ENCODE results near the gene GMPR. TPM values are rescaled to one million over a fixed set of nuclear protein-coding genes. Genes with fewer than 3 reads are reported as not detected.

Gene GMPR
- total and polyA plus RNA-seq, 2 experiments from 2014 or later = 9.4 to 29.6 TPM

DNA sequence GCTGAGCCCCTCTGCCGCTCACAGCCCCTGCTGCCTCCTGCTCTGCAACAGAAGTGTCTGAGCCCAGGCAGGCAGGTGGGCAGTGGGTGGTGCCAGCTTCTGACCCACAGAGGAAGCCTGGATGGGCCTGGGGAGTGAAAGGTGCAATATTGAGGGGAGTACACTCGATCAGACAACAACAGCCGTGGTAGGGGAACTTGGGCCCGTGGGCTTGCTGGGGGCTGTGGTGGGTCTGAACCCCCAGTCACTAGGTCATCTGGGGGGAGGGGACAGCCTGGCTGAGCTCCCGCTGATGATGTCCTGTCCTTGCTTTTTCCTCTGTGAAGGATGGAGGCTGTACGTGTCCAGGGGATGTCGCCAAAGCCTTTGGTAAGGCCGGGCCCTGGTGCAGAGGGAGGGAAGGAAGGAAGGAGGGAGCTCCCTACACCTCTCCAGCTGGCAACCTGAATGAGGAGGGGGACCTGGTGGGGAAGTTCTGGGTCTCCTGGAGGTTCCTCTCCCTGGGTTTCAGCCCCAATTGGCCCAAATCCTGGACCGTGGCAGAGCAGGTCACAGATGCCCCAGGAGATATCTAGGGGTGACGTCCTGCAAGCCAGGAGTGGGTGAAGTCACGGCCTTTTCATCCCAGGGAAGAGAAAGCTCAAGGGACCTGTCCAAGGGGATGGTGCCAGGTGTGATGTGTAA lies 47.2 kb downstream of the GMPR start:
- H3K27ac ChIP-seq = no peak overlapping the region
- DNase-seq (ENCODE audit: low read depth in 1 of 2, low spot score in 1 of 2) = no peak
- H3K9me3 ChIP-seq (ENCODE audit: low read depth) = no peaks in the 10 kb centered on the region
- no peaks in the 10 kb centered on the region for H3K4me1 ChIP-seq (ENCODE audit: low read depth)
- TF ChIP-seq, protein P1, sequence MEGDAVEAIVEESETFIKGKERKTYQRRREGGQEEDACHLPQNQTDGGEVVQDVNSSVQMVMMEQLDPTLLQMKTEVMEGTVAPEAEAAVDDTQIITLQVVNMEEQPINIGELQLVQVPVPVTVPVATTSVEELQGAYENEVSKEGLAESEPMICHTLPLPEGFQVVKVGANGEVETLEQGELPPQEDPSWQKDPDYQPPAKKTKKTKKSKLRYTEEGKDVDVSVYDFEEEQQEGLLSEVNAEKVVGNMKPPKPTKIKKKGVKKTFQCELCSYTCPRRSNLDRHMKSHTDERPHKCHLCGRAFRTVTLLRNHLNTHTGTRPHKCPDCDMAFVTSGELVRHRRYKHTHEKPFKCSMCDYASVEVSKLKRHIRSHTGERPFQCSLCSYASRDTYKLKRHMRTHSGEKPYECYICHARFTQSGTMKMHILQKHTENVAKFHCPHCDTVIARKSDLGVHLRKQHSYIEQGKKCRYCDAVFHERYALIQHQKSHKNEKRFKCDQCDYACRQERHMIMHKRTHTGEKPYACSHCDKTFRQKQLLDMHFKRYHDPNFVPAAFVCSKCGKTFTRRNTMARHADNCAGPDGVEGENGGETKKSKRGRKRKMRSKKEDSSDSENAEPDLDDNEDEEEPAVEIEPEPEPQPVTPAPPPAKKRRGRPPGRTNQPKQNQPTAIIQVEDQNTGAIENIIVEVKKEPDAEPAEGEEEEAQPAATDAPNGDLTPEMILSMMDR (IDR thresholded peaks at IDR 0.05; ENCODE audit: low read depth, low read length) = no peak
- H3K27me3 ChIP-seq = no peaks in the 10 kb centered on the region
- no peaks in the 10 kb centered on the region for H3K36me3 ChIP-seq
- H3K4me3 ChIP-seq = no peak overlapping the region

DNA sequence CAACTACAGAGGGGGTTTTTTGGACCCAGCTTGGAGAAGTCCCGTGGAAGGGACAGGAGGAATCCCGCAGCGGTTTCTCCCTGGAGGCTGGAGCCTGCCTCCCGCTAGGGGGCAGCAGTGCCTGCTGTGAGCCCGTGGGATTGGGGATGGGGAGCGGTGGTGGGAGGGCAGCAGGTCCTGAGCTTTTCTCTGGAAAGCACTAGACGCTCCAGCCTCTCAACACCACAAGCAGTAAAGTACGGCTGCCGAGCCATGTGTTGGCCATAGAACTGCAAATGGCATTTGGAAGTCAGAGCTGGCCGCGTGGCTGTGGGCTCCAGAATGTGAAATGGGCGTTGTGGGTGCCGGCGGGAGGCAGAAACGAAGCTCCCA lies 47.8 kb downstream of the GMPR start:
- Histone ChIP-seq H3K36me3 (no peaks in the 10 kb centered on the region), H3K9me3 (ENCODE audit: low read depth) (no peaks in the 10 kb centered on the region), H3K27me3 (no peaks in the 10 kb centered on the region), H3K4me3 (no peak overlapping the region), H3K4me1 (ENCODE audit: low read depth) (no peaks in the 10 kb centered on the region), H3K27ac (no peak overlapping the region)
- peak; percentile 69 to 87 for DNase-seq (ENCODE audit: low read depth in 1 of 2, low spot score in 1 of 2)
- TF ChIP-seq, protein P1 (IDR thresholded peaks at IDR 0.05; ENCODE audit: low read depth, low read length) = peak; percentile 96

DNA sequence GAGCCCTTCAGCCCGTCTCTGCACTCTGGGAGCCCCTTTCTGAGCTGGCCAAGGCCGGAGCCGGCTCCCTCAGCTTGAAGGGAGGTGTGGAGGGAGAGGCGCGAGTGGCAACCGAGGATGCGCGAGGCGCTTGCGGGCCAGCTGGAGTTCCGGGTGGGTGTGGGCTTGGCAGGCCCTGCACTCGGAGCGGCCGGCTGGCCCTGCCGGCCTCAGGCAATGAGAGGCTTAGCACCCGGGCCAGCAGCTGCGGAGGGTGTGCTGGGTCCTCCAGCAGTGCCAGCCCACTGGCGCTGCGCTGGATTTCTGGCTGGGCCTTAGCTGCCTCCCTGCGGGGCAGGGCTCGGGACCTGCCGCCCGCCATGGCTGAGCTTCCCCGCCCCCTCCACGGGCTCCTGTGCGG lies 49.8 kb downstream of the GMPR start:
- no peaks in the 10 kb centered on the region for H3K4me1 ChIP-seq (ENCODE audit: low read depth)
- TF ChIP-seq, protein P1 (IDR thresholded peaks at IDR 0.05; ENCODE audit: low read depth, low read length) = no peak
- no peak for DNase-seq (ENCODE audit: low read depth in 1 of 2, low spot score in 1 of 2)
- H3K9me3 ChIP-seq (ENCODE audit: low read depth) = no peaks in the 10 kb centered on the region
- H3K36me3 ChIP-seq = no peaks in the 10 kb centered on the region
- no peaks in the 10 kb centered on the region for H3K27me3 ChIP-seq
- no peak overlapping the region for H3K27ac ChIP-seq
- no peak overlapping the region for H3K4me3 ChIP-seq

DNA sequence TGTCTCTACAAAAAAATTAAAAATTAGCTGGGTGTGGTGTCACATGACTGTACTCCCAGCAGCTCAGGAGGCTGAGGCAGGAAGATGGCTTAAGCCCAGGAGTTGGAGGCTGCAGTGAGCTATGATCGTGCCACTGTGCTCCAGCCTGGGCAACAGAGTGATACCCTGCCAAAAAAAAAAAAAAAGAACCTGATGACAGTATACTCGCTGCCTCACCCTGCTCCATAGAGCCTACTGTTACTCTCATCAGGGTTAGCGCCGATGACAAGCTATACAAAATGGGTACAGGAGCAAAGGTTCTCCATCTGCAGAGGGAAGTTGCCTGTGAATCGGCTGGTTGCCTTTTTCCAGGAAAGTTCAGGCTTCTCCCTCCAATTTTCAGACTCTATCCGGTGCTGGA lies 53.4 kb downstream of the GMPR start:
- TF ChIP-seq, protein P1 (IDR thresholded peaks at IDR 0.05; ENCODE audit: low read depth, low read length) = no peak
- Histone ChIP-seq H3K36me3 (no peaks in the 10 kb centered on the region), H3K27me3 (no peaks in the 10 kb centered on the region), H3K4me1 (ENCODE audit: low read depth) (no peaks in the 10 kb centered on the region), H3K9me3 (ENCODE audit: low read depth) (no peaks in the 10 kb centered on the region), H3K4me3 (no peak overlapping the region), H3K27ac (no peak overlapping the region)
- no peak for DNase-seq (ENCODE audit: low read depth in 1 of 2, low spot score in 1 of 2)

DNA sequence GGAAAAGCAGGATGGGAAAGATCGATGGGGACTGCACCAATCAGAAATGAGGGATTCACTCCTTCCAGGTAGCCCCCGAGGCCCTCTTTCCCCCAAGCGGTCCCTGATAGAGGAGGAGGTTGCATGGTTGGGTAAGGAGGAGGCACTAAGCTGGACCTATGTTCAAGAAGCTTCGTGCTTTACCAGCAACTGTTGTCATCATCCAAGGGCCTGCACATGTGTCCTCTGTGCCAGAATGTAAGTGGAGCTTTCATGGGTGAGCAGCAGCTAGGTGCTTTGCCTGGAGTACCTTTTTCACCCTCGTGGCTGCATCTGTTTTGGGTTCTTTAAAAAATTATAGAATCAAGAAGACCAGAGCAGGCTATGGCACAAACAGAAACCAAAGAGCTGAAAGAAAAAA lies 54.0 kb downstream of the GMPR start:
- no peaks in the 10 kb centered on the region for H3K9me3 ChIP-seq (ENCODE audit: low read depth)
- H3K4me3 ChIP-seq = no peak overlapping the region
- TF ChIP-seq, protein P1 (IDR thresholded peaks at IDR 0.05; ENCODE audit: low read depth, low read length) = no peak
- H3K27ac ChIP-seq = no peak overlapping the region
- H3K36me3 ChIP-seq = no peaks in the 10 kb centered on the region
- H3K4me1 ChIP-seq (ENCODE audit: low read depth) = no peaks in the 10 kb centered on the region
- DNase-seq (ENCODE audit: low read depth in 1 of 2, low spot score in 1 of 2) = no peak
- H3K27me3 ChIP-seq = no peaks in the 10 kb centered on the region
